K562 (cell line): Measurements from ENCODE around the gene TVP23A. TPM values are rescaled to one million over a fixed set of nuclear protein-coding genes. Genes with fewer than 3 reads are reported as not detected.

Source experiments
- AFF4 ChIP-seq: sonication (generic); formaldehyde crosslinking; IDR thresholded peaks from 2 replicates; pipeline ENCODE4 v1.8.0; 2023; ENCODE audit warnings: mild to moderate bottlenecking, missing genetic modification reagents
- ATF2 ChIP-seq: sonication (generic); formaldehyde crosslinking; IDR thresholded peaks from 2 replicates; pipeline ENCODE4 v1.8.1; 2022; ENCODE audit warnings: missing genetic modification reagents
- CHD4 ChIP-seq: fragments of 200-600 bp; sonication (generic); IDR thresholded peaks from 3 replicates; pipeline ENCODE4 v1.6.1; 2012; ENCODE audit warnings: low read depth, mild to moderate bottlenecking, mixed read lengths, low read length, inconsistent platforms; ENCODE audit not compliant: insufficient read depth, insufficient replicate concordance, poor library complexity, severe bottlenecking
- ELK1 ChIP-seq: sonication (generic); formaldehyde crosslinking; IDR thresholded peaks from 2 replicates; pipeline ENCODE4 v1.8.1; 2022; ENCODE audit warnings: missing genetic modification reagents
- HMBOX1 ChIP-seq: sonication (generic); IDR thresholded peaks from 2 replicates; pipeline ENCODE4 v1.6.1; 2016
- KAT7 ChIP-seq: sonication (generic); formaldehyde crosslinking; IDR thresholded peaks from 2 replicates; pipeline ENCODE4 v1.8.0; 2022; ENCODE audit warnings: missing genetic modification reagents, mild to moderate bottlenecking, borderline replicate concordance
- MAFF ChIP-seq: IDR thresholded peaks from 2 replicates; pipeline ENCODE4 v1.6.1; 2012; ENCODE audit warnings: low read length, improper control_type of control experiment
- MAZ ChIP-seq, 2 experiments: fragments of 450-650 bp in 1 of 2; sonication (generic) in 1 of 2; formaldehyde crosslinking; IDR thresholded peaks in 1 of 2; conservative IDR thresholded peaks in 1 of 2; 2 replicates each; pipeline versions ENCODE4 v1.4.0 to v1.5.0; 2020; ENCODE audit warnings: mild to moderate bottlenecking in 1 of 2, missing genetic modification reagents in 1 of 2
- NFRKB ChIP-seq: fragments of 450-650 bp; IDR thresholded peaks from 2 replicates; pipeline ENCODE4 v1.6.1; 2016; ENCODE audit warnings: low read depth
- PHF21A ChIP-seq: fragments of 450-650 bp; IDR thresholded peaks from 2 replicates; pipeline ENCODE4 v1.6.1; 2017; ENCODE audit warnings: low read depth, borderline replicate concordance
- PRPF4 ChIP-seq: fragments of 200-400 bp; formaldehyde crosslinking; IDR thresholded peaks from one replicate; pipeline ENCODE4 v1.6.1; 2017; ENCODE audit warnings: low read length, low read depth, mild to moderate bottlenecking; ENCODE audit not compliant: insufficient read depth, poor library complexity, severe bottlenecking
- RUNX1 ChIP-seq: sonication (generic); IDR thresholded peaks from 2 replicates; pipeline ENCODE4 v1.6.1; 2016; ENCODE audit warnings: antibody characterized with exemption, low read depth
- SIN3A ChIP-seq, 2 experiments: fragments of 150-350 bp in 1 of 2; IDR thresholded peaks; 2 replicates each; pipeline ENCODE4 v1.6.1; 2011 to 2016; ENCODE audit warnings: borderline replicate concordance in 2 of 2, low read depth in 2 of 2, low read length in 2 of 2, mild to moderate bottlenecking in 2 of 2, moderate library complexity in 2 of 2; ENCODE audit not compliant: control insufficient read depth in 1 of 2
- SPI1 ChIP-seq: IDR thresholded peaks from 2 replicates; pipeline ENCODE4 v1.6.1; 2011; ENCODE audit warnings: low read depth, low read length, control low read depth, borderline replicate concordance
- TFAP4 ChIP-seq: sonication (generic); formaldehyde crosslinking; IDR thresholded peaks from 2 replicates; pipeline ENCODE4 v1.8.0; 2022; ENCODE audit warnings: missing genetic modification reagents, mild to moderate bottlenecking, moderate library complexity, borderline replicate concordance
- ZKSCAN3 ChIP-seq: fragments of 250-450 bp; sonication (Bioruptor Pico); IDR thresholded peaks from 2 replicates; pipeline ENCODE4 v1.4.0; 2020
- ZNF134 ChIP-seq: fragments of 250-450 bp; sonication (Bioruptor Pico); conservative IDR thresholded peaks from 2 replicates; pipeline ENCODE4 v1.4.0; 2020
- ZNF445 ChIP-seq: fragments of 250-450 bp; sonication (Bioruptor Pico); IDR thresholded peaks from 2 replicates; pipeline ENCODE4 v1.4.0; 2020; ENCODE audit warnings: low read depth, mild to moderate bottlenecking, moderate library complexity
- ZNF583 ChIP-seq: fragments of 250-450 bp; sonication (Bioruptor Pico); IDR thresholded peaks from 2 replicates; pipeline ENCODE4 v1.4.0; 2020
- polyA plus RNA-seq, 8 experiments: library from polyadenylated mRNA; depleted of rRNA in 4 of 8; stranded (reverse) in 5 of 8; unstranded in 3 of 8; fragments of >200 nt; fragmentation: Nextera tagmentation in 2 of 8; fragmentation: Illumina TruSeq in 1 of 8; extraction: Ambion mirVana in 2 of 8; extraction: Trizol in 1 of 8; gene quantifications; 2 replicates each; pipeline versions ENCODE4 v1.2.1 to v1.2.3, GENCODE V29; 2011 to 2014; ENCODE audit warnings: inconsistent platforms in 1 of 8, missing spikeins in 1 of 8
- total RNA-seq, 7 experiments: library from RNA; depleted of rRNA in 6 of 7; stranded (reverse); fragments of >200 nt in 6 of 7; fragmentation: Illumina TruSeq in 2 of 7; extraction: Trizol in 2 of 7; gene quantifications; 2 replicates each; pipeline versions ENCODE4 v1.2.1 to v1.2.3, GENCODE V29; 2011 to 2021; ENCODE audit warnings: low replicate concordance in 1 of 7

The TVP23A gene
- total and polyA plus RNA-seq, 9 of the 15 experiments (the other 6 are each of a cell fraction or from before 2014, with no cell fraction given), result 0.04 to 0.77 (median 0.10) TPM; not detected in 3

GRCh38 chr16:10743610-10744369 lies 74.8 kb downstream of the TVP23A start, which contains the start of gene NUBP1 (continued):
- TF ChIP-seq HMBOX1 (no peak), AFF4 (CRISPR knock-in tag) (no peak), MAZ (CRISPR knock-in tag; conservative IDR thresholded peaks at IDR 0.05 in 1 of 2, IDR thresholded peaks at IDR 0.05 in 1 of 2) (peak; percentile 88 to 96), NFRKB (peak; percentile 75; the same call in 1 of the 2 replicates), ZNF134 (CRISPR knock-in tag) (0 out of 2 replicates have a peak, but pooled peaks have one; percentile 37), ZNF445 (CRISPR knock-in tag) (no peak), ELK1 (CRISPR knock-in tag) (no peak), PRPF4 (peak; percentile 34), KAT7 (no peak), SPI1 (no peak), ZNF583 (CRISPR knock-in tag) (peak; percentile 61), MAFF (no peak), ATF2 (CRISPR knock-in tag) (no peak), RUNX1 (no peak), CHD4 (no peak), SIN3A (IDR thresholded peaks at IDR 0.05; ENCODE audit: borderline replicate concordance in 2 of 2, control insufficient read depth in 1 of 2, low read depth in 2 of 2, low read length in 2 of 2) (0 out of 4 replicates have a peak, but pooled peaks of 1 of the 2 experiments have one; percentile 35), TFAP4 (CRISPR knock-in tag) (peak; percentile 94), ZKSCAN3 (no peak), PHF21A (no peak)
